Activated CD4-positive, CD25-positive, alpha-beta regulatory T cell treated with anti-CD3 and anti-CD28 coated beads, Interleukin-2, amount 50 U/mL, for 72 hours (primary cell): ENCODE results near the gene MAMDC4.

Source experiments
- DNase-seq: peaks from one replicate; pipeline ENCODE4 v3.0.0; 2021

The MAMDC4 gene

DNA sequence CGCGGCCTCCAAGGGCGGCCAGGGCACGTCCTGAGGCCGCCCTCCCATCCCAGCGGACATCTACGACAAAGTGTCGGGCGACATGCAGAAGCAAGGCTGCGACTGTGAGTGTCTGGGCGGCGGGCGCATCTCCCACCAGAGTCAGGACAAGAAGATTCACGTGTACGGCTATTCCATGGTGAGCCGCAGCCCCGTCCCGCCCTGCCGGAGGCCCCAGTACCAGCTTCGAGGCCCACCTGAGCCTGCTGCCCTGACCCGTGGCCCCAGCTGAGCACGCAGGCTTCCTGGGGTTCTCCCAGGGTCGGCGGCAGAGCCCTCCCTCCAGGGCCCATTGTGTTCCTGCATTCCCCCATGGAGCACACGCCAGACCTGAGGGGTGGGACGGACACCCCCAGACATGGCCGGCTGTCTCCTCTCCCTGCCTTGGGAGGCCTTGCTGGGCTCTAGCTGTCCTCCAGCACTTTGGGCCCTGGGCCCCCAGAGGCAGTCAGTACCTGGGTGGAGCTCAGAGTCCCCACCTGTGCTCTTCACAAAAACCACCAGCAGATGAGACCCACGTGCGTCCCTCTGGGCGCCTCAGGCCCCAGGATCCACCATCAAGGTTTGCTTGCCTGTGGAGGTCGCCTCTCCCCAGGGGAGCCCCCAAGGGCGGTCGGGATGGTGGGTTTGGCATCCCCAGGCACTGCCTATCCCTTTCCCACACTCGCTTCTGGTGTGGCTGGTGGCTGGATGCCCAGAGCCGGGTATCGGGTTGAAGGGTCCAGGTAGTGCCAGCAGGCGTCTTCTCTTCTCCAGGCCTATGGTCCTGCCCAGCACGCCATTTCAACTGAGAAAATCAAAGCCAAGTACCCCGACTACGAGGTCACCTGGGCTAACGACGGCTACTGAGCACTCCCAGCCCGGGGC is 1.9 kb upstream of the MAMDC4 start:
- DNase-seq = no peak

DNA sequence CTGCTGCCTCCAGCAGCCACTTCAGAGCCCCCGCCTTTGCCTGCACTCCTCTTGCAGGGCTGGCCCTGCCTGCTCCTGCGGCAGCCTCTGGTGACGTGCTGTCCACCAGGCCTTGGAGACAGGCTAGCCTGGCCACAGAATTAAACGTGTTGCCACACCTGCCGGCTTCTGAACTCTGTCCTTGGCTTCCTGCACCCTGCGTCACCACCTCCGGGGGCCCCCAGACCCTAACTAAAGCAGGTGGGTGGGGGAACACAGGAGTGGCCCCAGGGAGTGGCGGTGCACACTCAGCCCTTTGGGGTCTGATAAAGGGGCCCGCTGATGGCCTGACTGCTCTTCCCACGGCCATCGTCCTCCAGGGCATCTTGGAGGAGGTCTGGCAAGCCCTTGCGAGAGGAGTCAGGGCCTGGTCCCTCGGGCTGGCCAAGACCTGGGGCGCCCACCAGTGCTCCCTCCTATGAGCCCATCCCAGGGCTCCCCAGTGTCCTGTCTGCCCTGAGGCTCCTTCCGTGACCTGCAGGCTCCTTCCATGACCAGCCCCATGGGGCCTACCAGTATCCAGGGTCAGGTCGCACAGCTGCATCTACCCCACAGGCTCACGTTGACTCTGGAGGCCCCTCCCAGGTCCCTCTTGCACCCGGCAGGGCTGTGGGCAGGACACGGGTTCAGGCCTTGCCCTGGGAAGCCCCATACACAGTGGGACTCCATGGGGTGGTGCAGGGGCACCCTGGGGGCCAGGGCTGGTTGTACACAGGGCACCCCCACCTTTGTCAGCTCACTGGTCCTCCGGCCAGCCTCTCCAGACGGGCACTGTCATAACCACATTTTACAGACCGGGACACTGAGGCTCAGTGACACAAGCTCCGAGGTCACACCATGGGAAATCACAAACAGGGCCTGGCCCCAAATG is 1.0 kb upstream of the MAMDC4 start:
- DNase-seq = no peak

DNA sequence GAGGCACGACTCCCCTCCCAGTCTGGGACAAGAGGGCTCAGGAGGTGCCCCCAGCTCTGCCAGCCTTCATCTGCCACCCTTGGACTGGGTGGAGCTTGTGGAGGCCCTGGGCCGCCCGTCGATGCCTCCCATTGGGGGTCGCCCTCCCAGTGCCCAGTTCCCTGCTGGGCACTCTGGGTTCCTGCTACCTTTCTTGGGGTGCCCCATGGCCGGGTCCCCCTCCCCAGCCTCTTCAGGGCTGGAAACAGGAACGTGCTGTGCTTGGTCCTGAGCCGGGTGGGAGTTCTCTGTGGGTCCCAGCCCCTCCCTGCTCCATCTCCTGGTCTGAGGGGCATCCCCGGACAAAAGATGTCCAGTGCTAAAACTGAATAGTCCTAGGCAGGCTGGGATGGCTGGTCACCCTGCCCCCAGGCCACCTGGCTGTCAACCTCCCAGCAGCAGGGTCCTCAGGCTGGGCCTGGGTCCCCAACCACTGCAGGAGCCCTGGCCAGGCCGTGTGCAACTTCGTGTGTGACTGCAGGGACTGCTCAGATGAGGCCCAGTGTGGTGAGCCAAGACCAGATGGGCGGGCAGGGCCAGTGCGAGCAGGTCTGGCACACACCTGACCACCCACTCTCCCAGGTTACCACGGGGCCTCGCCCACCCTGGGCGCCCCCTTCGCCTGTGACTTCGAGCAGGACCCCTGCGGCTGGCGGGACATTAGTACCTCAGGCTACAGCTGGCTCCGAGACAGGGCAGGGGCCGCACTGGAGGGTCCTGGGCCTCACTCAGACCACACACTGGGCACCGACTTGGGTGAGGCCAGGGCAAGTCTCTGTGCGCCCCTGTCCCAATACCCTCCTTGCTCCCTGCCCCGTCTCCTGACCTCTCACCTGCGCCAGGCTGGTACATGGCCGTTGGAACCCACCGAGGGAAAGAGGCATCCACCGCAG is 784 bp downstream of the MAMDC4 start:
- no peak for DNase-seq

DNA sequence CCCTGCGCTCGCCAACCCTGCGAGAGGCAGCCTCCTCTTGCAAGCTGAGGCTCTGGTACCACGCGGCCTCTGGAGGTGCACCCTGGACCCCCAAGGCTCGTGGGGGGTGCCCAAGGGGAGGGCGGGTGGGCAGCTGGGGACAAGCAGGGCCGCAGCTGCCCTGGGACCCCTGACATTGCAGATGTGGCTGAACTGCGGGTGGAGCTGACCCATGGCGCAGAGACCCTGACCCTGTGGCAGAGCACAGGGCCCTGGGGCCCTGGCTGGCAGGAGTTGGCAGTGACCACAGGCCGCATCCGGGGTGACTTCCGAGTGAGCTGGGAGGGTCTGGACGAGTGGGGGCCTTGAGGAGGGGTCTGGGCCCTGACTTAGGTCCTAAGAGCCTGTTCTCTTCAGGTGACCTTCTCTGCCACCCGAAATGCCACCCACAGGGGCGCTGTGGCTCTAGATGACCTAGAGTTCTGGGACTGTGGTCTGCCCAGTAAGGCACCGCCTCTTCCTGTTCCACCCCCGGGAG is 1.5 kb downstream of the MAMDC4 start:
- no peak for DNase-seq

DNA sequence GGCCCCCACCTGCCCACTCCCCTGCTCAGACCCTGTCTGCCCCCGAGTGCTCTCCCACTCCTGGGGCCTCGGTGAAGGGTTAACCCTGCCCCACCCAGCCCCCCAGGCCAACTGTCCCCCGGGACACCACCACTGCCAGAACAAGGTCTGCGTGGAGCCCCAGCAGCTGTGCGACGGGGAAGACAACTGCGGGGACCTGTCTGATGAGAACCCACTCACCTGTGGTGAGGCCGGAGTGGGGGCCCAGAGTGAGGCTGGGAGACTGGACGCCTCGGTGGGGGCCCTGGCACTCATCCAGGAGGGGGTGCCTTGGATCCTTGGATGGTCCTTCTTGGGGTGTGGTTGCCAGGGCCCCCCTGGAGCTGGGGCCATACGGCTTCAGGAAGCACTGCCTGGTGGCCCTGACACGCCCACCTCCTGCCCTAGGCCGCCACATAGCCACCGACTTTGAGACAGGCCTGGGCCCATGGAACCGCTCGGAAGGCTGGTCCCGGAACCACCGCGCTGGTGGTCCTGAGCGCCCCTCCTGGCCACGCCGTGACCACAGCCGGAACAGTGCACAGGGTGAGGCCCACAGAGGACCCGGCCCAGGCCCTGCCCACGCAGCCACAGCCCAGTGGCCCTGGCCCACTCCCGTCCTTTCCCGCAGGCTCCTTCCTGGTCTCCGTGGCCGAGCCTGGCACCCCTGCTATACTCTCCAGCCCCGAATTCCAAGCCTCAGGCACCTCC is 2.1 kb downstream of the MAMDC4 start:
- no peak for DNase-seq

DNA sequence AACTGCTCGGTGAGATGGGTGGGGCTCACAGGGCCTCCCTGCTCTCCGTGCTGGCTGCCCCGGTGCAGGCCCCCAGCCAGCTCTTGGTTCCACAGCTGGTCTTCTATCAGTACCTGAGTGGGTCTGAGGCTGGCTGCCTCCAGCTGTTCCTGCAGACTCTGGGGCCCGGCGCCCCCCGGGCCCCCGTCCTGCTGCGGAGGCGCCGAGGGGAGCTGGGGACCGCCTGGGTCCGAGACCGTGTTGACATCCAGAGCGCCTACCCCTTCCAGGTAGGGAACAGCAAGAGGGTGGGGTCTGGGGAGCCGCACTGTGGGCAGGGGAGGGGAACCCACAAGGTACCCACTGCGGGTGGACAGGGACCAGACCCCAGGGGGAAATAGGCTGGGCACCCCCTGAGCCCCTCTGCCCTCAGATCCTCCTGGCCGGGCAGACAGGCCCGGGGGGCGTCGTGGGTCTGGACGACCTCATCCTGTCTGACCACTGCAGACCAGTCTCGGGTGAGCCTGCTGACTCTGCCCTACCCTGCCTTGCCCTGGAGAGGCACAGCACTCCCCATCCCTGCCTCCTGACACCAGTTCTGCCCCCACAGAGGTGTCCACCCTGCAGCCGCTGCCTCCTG is 2.8 kb downstream of the MAMDC4 start:
- no peak for DNase-seq

DNA sequence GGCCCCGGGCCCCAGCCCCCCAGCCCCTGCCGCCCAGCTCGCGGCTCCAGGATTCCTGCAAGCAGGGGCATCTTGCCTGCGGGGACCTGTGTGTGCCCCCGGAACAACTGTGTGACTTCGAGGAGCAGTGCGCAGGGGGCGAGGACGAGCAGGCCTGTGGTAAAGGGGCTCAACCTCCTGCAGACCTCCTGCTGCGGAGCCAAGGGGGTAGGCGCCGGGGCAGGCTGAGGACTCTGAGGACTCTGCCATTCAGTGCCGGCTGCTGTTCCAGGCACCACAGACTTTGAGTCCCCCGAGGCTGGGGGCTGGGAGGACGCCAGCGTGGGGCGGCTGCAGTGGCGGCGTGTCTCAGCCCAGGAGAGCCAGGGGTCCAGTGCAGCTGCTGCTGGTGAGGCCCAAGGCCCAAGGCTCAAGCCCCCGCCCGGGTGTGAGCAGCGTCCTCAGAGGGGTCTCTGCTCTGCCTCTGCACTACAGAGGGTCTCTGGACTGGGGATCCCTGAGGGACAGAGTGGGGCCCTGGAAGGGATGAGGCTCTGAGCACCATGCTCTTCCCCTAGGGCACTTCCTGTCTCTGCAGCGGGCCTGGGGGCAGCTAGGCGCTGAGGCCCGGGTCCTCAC is 3.4 kb downstream of the MAMDC4 start:
- DNase-seq = no peak

DNA sequence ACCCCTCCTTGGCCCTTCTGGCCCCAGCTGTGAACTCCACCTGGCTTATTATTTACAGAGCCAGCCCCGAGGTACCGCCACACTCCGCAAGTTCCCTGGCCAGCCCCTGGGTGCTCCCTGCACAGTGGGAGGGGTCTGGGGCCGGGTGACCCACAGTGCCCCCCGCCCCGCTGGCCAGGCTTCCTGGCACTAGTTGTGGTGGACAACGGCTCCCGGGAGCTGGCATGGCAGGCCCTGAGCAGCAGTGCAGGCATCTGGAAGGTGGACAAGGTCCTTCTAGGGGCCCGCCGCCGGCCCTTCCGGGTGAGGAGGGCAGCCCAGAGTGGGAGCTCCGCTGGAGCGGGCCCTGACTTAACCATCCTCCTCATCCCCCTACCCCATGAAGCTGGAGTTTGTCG is 3.9 kb downstream of the MAMDC4 start:
- no peak for DNase-seq

DNA sequence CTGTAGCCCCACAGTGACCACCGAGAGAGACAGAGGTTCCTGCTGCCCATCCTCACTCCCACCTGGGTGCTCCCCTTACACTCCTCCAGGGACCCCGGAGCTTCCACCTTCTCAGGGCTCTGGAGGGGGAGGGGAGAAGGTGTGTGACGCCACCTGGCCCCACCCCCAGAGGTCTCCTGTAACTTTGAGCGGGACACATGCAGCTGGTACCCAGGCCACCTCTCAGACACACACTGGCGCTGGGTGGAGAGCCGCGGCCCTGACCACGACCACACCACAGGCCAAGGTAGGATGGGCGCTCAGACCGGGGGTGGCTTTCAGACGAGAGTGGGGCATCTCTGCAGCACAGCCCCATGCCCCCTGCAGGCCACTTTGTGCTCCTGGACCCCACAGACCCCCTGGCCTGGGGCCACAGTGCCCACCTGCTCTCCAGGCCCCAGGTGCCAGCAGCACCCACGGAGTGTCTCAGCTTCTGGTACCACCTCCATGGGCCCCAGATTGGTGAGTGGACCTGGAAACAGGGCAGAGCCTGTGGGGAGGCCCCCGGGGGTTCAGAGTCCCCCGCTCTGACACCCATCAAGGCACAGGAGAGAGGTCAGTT is 4.5 kb downstream of the MAMDC4 start:
- no peak for DNase-seq

DNA sequence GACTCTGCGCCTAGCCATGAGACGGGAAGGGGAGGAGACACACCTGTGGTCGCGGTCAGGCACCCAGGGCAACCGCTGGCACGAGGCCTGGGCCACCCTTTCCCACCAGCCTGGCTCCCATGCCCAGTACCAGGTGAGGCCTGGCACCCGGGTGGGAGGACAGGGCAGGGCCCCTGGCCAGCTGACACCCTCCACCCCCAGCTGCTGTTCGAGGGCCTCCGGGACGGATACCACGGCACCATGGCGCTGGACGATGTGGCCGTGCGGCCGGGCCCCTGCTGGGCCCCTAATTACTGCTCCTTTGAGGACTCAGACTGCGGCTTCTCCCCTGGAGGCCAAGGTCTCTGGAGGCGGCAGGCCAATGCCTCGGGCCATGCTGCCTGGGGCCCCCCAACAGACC is 5.0 kb downstream of the MAMDC4 start:
- DNase-seq = peak; percentile 29

DNA sequence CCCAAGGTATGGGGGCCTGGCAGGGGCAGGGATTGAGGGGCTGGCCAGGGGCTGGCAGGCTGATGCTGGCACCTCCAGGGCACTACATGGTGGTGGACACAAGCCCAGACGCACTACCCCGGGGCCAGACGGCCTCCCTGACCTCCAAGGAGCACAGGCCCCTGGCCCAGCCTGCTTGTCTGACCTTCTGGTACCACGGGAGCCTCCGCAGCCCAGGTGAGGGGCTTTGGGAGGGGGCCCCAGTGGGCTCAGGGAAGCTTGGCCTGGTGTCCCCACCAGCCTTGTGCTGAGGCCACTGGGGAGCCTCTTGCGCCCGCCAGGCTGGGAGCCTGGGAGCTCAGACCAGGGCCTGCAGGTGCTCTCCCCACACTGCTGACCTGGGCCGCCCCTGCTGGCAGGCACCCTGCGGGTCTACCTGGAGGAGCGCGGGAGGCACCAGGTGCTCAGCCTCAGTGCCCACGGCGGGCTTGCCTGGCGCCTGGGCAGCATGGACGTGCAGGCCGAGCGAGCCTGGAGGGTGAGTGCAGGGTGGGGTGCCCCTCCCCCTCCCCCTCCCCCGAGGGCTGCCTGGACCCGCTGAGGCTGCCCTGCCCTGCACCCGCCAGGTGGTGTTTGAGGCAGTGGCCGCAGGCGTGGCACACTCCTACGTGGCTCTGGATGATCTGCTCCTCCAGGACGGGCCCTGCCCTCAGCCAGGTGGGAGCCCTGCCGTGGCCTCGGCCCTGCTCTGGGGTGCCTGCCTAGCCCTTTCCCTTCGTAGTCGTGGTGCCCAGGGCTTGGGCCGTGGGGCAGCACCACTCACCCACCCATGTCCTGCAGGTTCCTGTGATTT is 5.7 kb downstream of the MAMDC4 start:
- peak; percentile 32 for DNase-seq

DNA sequence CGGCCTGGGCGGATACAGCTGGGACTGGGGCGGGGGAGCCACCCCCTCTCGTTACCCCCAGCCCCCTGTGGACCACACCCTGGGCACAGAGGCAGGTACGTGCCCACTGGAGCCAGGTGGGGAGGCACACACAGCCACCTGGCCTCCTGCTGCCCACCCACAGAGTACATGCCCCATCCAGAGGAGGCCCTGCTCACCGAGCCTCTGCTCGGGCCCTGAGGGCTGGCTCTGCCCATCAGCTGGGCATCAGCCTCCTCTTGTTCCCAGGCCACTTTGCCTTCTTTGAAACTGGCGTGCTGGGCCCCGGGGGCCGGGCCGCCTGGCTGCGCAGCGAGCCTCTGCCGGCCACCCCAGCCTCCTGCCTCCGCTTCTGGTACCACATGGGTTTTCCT is 6.3 kb downstream of the MAMDC4 start:
- DNase-seq = peak; percentile 27

DNA sequence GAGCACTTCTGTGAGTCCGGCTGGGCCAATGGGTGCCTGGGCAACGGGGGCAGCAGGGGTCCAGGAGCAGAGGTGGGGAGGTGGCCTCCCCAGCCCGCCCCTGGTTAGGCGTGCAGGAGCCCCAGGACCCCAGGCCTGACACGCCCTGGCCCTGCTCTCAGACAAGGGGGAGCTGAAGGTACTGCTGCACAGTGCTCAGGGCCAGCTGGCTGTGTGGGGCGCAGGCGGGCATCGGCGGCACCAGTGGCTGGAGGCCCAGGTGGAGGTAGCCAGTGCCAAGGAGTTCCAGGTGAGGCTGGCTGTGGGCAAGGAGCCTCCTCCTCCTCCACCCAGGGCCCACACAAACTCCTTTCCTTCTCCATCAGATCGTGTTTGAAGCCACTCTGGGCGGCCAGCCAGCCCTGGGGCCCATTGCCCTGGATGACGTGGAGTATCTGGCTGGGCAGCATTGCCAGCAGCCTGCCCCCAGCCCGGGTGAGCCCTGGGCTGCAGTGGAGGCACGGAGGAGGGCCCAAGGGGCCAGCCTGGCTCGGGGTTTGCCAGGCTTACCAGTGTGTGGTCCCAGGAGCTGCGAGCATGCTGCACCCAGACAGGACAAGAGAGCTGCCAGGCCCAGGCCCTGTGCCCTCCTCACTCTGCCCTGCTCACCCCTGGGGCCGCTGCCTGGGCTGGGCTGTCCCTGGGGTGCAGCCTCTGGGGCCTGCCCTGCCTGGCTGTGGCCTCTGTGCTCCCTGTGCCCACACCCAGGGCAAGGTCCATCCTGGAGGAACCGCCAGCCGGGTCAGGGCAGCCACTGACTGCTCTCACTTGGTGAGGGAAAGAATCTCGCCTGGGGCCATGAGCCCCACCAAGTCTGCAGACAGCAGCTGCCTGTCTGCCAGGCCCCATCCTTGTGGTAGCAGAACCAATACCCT is 7.0 kb downstream of the MAMDC4 start:
- DNase-seq = peak; percentile 28

DNA sequence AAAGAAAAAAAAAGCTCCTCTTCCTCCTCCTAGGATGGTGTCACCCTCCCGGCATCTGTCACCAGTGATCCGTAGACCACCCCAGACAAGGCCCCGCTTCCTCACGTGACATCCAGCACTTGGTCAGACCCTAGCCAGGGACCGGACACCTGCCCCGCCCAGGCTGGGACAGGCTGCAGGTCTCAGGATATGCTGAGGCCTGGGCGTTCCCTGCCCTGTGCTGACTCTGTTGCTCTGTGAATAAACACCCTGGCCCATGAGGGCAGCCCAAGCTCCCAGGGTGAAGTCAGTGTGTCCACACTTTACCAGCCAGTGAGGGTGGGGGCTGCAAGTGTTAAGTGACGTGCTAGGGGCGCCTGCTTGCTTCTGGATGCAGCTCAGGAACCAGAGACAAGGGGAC is 8.4 kb downstream of the MAMDC4 start:
- peak; percentile 29 for DNase-seq

DNA sequence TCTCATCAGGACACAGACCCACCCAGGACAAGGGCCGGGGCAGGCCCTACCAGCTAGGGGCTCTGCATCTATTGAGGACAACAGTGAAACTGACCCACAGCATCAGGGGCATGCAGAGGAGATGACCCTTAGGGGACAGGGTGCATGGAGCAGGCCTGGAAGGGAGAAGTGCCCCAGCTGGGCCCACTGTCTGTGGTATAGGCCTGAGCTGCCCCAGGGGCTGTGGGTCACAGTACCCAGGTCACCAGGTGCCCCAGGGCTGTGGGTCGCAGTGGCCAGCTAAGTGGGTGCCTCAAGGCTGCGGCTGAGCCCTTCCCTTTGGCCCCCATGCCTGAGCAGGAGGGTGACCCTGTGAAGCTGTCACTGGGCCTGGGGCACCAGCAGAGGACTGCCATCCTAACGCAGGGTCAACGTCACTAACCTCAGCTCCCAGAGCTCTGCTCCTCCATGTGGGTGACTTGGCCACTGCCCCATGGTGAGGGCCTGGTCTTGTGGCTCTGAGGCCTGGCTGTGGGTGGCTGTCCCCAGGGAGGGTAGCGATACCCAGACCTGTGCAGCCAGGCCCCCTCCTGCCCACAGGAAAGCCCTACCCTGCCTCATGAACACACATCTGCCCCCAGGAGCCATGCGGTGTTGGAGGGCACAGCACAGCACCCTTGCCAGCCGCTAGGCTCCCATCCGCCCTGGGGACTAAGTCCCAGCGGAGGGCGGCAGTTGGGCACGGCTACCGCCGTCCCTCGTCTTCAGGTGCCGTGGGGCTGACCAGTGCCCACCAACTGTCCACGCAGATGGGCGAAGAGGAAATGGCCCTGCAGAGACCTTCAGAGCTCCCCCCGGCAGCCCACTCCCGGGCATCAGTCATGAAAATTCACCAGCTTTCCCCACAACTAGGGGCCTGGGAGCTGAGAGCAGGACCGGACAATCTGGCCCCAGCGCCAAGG is 9.1 kb downstream of the MAMDC4 start:
- peak; percentile 30 for DNase-seq

DNA sequence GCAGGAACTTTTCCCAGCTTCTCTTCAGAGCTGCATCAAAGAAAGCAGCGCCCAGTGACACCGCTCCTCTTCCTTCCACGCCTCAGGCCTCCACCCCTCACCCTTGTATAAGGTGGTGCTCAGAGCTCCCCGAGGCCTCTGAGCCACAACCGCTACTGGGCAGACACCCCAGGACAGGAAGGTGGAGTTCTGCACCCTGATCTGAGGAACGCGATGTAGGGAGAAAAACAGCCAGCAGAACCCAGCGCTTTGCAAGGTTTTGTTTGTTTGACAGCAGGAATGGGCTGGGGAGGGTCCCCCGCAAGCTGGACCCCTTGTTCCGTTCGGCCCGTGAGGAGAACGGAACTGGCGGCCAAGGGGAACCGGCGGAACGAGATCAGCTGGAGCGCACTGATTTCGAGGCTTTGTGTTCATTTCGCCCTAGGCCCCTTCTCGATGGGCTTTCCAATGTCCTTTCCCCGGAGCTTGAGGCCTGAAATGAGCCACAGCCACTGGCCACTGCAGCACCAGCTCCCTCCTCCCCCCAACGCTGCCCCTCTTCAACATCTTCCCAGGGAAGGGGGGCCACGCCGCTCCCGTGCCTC is 9.8 kb downstream of the MAMDC4 start:
- DNase-seq = no peak
